GM18873 (cell line): Measurements from ENCODE around the gene ATP6V1F.

ENCODE experiments used
- ATAC-seq: cut with Tn5 transposase; IDR thresholded peaks from one replicate; pipeline ENCODE4 v1.9.1; 2021; ENCODE audit warnings: mild to moderate bottlenecking, moderate library complexity, moderate number of reproducible peaks; ENCODE audit not compliant: unreplicated experiment, low FRiP score

The ATP6V1F gene

GRCh38 chr7:128867241-128867640, 4.6 kb downstream of the ATP6V1F start:
- ATAC-seq = no peak

GRCh38 chr7:128867842-128868623, 5.4 kb downstream of the ATP6V1F start:
- ATAC-seq = no peak

GRCh38 chr7:128868624-128869137, 6.0 kb downstream of the ATP6V1F start:
- ATAC-seq = no peak

GRCh38 chr7:128869138-128869943, 6.7 kb downstream of the ATP6V1F start:
- ATAC-seq = no peak

- no peak for ATAC-seq
These were observed 7.3 kb downstream of the ATP6V1F start for GRCh38 chr7:128869944-128870285.

GRCh38 chr7:128871050-128871449, 8.4 kb downstream of the ATP6V1F start:
- ATAC-seq = no peak

- no peak for ATAC-seq
These were observed 9.8 kb downstream of the ATP6V1F start for GRCh38 chr7:128872394-128872824.

- ATAC-seq = no peak
These were observed 10.6 kb downstream of the ATP6V1F start for GRCh38 chr7:128873234-128873633.

GRCh38 chr7:128874140-128875031, 11.7 kb downstream of the ATP6V1F start:
- no peak for ATAC-seq

GRCh38 chr7:128875523-128875948, 12.9 kb downstream of the ATP6V1F start:
- no peak for ATAC-seq

GRCh38 chr7:128876127-128876526, 13.5 kb downstream of the ATP6V1F start:
- ATAC-seq = no peak

GRCh38 chr7:128876586-128876977, 13.9 kb downstream of the ATP6V1F start:
- no peak for ATAC-seq

GRCh38 chr7:128876978-128877755, 14.5 kb downstream of the ATP6V1F start:
- no peak for ATAC-seq

GRCh38 chr7:128877756-128878120, 15.1 kb downstream of the ATP6V1F start:
- no peak for ATAC-seq

- no peak for ATAC-seq
These were observed 15.8 kb downstream of the ATP6V1F start for GRCh38 chr7:128878226-128879105.

GRCh38 chr7:128879461-128879938, 16.8 kb downstream of the ATP6V1F start:
- ATAC-seq = no peak

GRCh38 chr7:128879939-128880746, 17.5 kb downstream of the ATP6V1F start:
- no peak for ATAC-seq
